Testis (tissue), 2 donors: Measurements from ENCODE around the gene RERE.

Experiments used
- POLR2A ChIP-seq: fragments of 450-650 bp; IDR thresholded peaks from one replicate; pipeline ENCODE4 v1.6.1; 2017; ENCODE audit warnings: antibody characterized with exemption, mild to moderate bottlenecking, moderate library complexity
- TF ChIP-seq, protein P1 (sequence below), 3 experiments: fragments of 450-650 bp in 2 of 3; fragments of 200-600 bp in 1 of 3; sonication (generic) in 1 of 3; IDR thresholded peaks; one replicate each; pipeline ENCODE4 v1.5.1; 2016 to 2019; ENCODE audit warnings: antibody characterized with exemption in 3 of 3, mild to moderate bottlenecking in 2 of 3, moderate library complexity in 1 of 3

- TF ChIP-seq, protein P1, sequence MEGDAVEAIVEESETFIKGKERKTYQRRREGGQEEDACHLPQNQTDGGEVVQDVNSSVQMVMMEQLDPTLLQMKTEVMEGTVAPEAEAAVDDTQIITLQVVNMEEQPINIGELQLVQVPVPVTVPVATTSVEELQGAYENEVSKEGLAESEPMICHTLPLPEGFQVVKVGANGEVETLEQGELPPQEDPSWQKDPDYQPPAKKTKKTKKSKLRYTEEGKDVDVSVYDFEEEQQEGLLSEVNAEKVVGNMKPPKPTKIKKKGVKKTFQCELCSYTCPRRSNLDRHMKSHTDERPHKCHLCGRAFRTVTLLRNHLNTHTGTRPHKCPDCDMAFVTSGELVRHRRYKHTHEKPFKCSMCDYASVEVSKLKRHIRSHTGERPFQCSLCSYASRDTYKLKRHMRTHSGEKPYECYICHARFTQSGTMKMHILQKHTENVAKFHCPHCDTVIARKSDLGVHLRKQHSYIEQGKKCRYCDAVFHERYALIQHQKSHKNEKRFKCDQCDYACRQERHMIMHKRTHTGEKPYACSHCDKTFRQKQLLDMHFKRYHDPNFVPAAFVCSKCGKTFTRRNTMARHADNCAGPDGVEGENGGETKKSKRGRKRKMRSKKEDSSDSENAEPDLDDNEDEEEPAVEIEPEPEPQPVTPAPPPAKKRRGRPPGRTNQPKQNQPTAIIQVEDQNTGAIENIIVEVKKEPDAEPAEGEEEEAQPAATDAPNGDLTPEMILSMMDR (IDR thresholded peaks at IDR 0.05) = no peak
- no peak for TF ChIP-seq POLR2A
These were observed 419.4 kb downstream of the RERE start for GRCh38 chr1:8398086-8398485.
